GM19467 (cell line): Measurements from ENCODE around the gene IL21R.

Experiments
- ATAC-seq: cut with Tn5 transposase; IDR thresholded peaks from one replicate; pipeline ENCODE4 v1.9.1; 2021; ENCODE audit warnings: mild to moderate bottlenecking, moderate library complexity; ENCODE audit not compliant: unreplicated experiment

Gene IL21R

GRCh38 chr16:27462846-27463682, 61.1 kb downstream of the IL21R start:
- ATAC-seq: no peak

- no peak for ATAC-seq
Observed at GRCh38 chr16:27463741-27464591, 62.0 kb downstream of the IL21R start.

GRCh38 chr16:27464626-27465482, 62.9 kb downstream of the IL21R start:
- ATAC-seq: no peak

GRCh38 chr16:27465483-27465879, 63.5 kb downstream of the IL21R start:
- no peak for ATAC-seq

GRCh38 chr16:27468941-27469531, 67.1 kb downstream of the IL21R start:
- ATAC-seq: no peak

- ATAC-seq: no peak
Observed at GRCh38 chr16:27470567-27471431, 68.8 kb downstream of the IL21R start.

GRCh38 chr16:27471661-27472060, 69.7 kb downstream of the IL21R start:
- no peak for ATAC-seq

GRCh38 chr16:27472091-27473020, 70.4 kb downstream of the IL21R start:
- ATAC-seq: no peak

- ATAC-seq: no peak
Observed at GRCh38 chr16:27473101-27473900, 71.3 kb downstream of the IL21R start.

- ATAC-seq: no peak
Observed at GRCh38 chr16:27474041-27474440, 72.1 kb downstream of the IL21R start.

- ATAC-seq: no peak
Observed at GRCh38 chr16:27474921-27475320, 72.9 kb downstream of the IL21R start.

GRCh38 chr16:27475561-27475960, 73.6 kb downstream of the IL21R start:
- no peak for ATAC-seq

GRCh38 chr16:27476240-27476639, 74.3 kb downstream of the IL21R start:
- no peak for ATAC-seq

- no peak for ATAC-seq
Observed at GRCh38 chr16:27480761-27481160, 78.8 kb downstream of the IL21R start.

- ATAC-seq: no peak
Observed at GRCh38 chr16:27481282-27481934, 79.4 kb downstream of the IL21R start.

- ATAC-seq: no peak
Observed at GRCh38 chr16:27482397-27483087, 80.6 kb downstream of the IL21R start.

GRCh38 chr16:27483088-27483437, 81.1 kb downstream of the IL21R start:
- ATAC-seq: no peak
